Stimulated activated CD4-positive, alpha-beta T cell treated with anti-CD3 and anti-CD28 coated beads, Interleukin-12 subunit alpha, Interleukin-12 subunit beta, amount 100 ng/mL, for 24 hours (primary cell): ENCODE data around the gene NUP43.
"Not testable (repeated sequence)": the region's sequence is repeated elsewhere in the genome, so short reads cannot be mapped to it uniquely, and the experiment has no call there.

Experiments
- DNase-seq, 2 experiments: peaks; one replicate each; pipeline ENCODE4 v3.0.0-alpha.2; 2020; ENCODE audit warnings: low read depth in 2 of 2

The NUP43 gene

GRCh38 chr6:149691201-149691600 is 55.1 kb downstream of the NUP43 start:
- DNase-seq, result no peak

DNA sequence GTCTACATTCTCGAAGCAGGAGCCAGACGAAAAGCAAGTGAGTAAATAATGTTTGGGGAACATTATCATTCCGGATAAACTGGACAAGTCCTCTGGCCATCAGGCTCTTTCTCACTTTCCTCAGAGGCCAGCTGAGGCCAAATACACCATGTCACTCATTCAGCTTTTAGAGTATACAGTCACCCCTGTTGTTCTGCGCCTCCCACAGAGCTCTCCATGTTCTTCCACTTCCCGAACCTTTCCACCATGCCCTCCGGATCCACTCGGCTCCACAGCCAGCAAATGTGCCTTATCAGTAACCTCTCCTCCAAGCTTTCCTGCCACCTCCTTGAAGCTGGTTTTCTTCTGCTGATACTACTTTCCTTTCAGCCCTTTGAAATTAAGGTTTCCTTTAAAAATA is 60.1 kb downstream of the NUP43 start:
- no peak for DNase-seq

- DNase-seq, result no peak
Measured at GRCh38 chr6:149683256-149683859, 63.0 kb downstream of the NUP43 start.

GRCh38 chr6:149681845-149682244 is 64.5 kb downstream of the NUP43 start:
- DNase-seq, result not testable (repeated sequence)

GRCh38 chr6:149681209-149681608 is 65.1 kb downstream of the NUP43 start:
- DNase-seq, result no peak

GRCh38 chr6:149680503-149680902 is 65.8 kb downstream of the NUP43 start:
- DNase-seq, result no peak
